ENCODE data around the gene COL25A1. TPM values are rescaled to one million over a fixed set of nuclear protein-coding genes. Genes with fewer than 3 reads are reported as not detected.
"Not testable (repeated sequence)": the region's sequence is repeated elsewhere in the genome, so short reads cannot be mapped to it uniquely, and the experiment has no call there.

The COL25A1 gene
- total RNA-seq, 1 experiment from 2014 or later: not detected

- DNase-seq (ENCODE audit: low read depth): no peak
- in situ Hi-C loops (cut with HindIII; ENCODE audit: low pct_unique_long_range_greater_than_20kb, low sequenced_read_pairs): no loop called here
Observed at GRCh38 chr4:108972613-108973283, 329.7 kb downstream of the COL25A1 start.

- in situ Hi-C loops (cut with HindIII; ENCODE audit: low pct_unique_long_range_greater_than_20kb, low sequenced_read_pairs): no loop called here
- no peak for DNase-seq (ENCODE audit: low read depth)
Observed at GRCh38 chr4:108971473-108971872, 331.0 kb downstream of the COL25A1 start.

GRCh38 chr4:108965472-108966076 lies 336.9 kb downstream of the COL25A1 start:
- in situ Hi-C loops (cut with HindIII; ENCODE audit: low pct_unique_long_range_greater_than_20kb, low sequenced_read_pairs): no loop called here
- DNase-seq (ENCODE audit: low read depth): no peak

GRCh38 chr4:108965016-108965415 lies 337.4 kb downstream of the COL25A1 start:
- in situ Hi-C loops (cut with HindIII; ENCODE audit: low pct_unique_long_range_greater_than_20kb, low sequenced_read_pairs): no loop called here
- no peak for DNase-seq (ENCODE audit: low read depth)

- DNase-seq (ENCODE audit: low read depth): no peak
- in situ Hi-C loops (cut with HindIII; ENCODE audit: low pct_unique_long_range_greater_than_20kb, low sequenced_read_pairs): no loop called here
Observed at GRCh38 chr4:108963910-108964309, 338.5 kb downstream of the COL25A1 start.

- in situ Hi-C loops (cut with HindIII; ENCODE audit: low pct_unique_long_range_greater_than_20kb, low sequenced_read_pairs): no loop called here
- no peak for DNase-seq (ENCODE audit: low read depth)
Observed at GRCh38 chr4:108959491-108959890, 343.0 kb downstream of the COL25A1 start.

GRCh38 chr4:108954880-108955279 lies 347.6 kb downstream of the COL25A1 start:
- DNase-seq (ENCODE audit: low read depth): no peak
- in situ Hi-C loops (cut with HindIII; ENCODE audit: low pct_unique_long_range_greater_than_20kb, low sequenced_read_pairs): no loop called here

GRCh38 chr4:108953941-108954340 lies 348.5 kb downstream of the COL25A1 start:
- no peak for DNase-seq (ENCODE audit: low read depth)
- in situ Hi-C loops (cut with HindIII; ENCODE audit: low pct_unique_long_range_greater_than_20kb, low sequenced_read_pairs): no loop called here

- in situ Hi-C loops (cut with HindIII; ENCODE audit: low pct_unique_long_range_greater_than_20kb, low sequenced_read_pairs): no loop called here
- DNase-seq (ENCODE audit: low read depth): no peak
Observed at GRCh38 chr4:108950158-108950915, 352.1 kb downstream of the COL25A1 start.

- in situ Hi-C loops (cut with HindIII; ENCODE audit: low pct_unique_long_range_greater_than_20kb, low sequenced_read_pairs): no loop called here
- no peak for DNase-seq (ENCODE audit: low read depth)
Observed at GRCh38 chr4:108947526-108947925, 354.9 kb downstream of the COL25A1 start.

GRCh38 chr4:108946237-108946636 lies 356.2 kb downstream of the COL25A1 start:
- DNase-seq (ENCODE audit: low read depth): no peak
- in situ Hi-C loops (cut with HindIII; ENCODE audit: low pct_unique_long_range_greater_than_20kb, low sequenced_read_pairs): no loop called here

GRCh38 chr4:108943976-108944591 lies 358.4 kb downstream of the COL25A1 start:
- in situ Hi-C loops (cut with HindIII; ENCODE audit: low pct_unique_long_range_greater_than_20kb, low sequenced_read_pairs): no loop called here
- no peak for DNase-seq (ENCODE audit: low read depth)

- no peak for DNase-seq (ENCODE audit: low read depth)
- in situ Hi-C loops (cut with HindIII; ENCODE audit: low pct_unique_long_range_greater_than_20kb, low sequenced_read_pairs): no loop called here
Observed at GRCh38 chr4:108943371-108943770, 359.1 kb downstream of the COL25A1 start.

GRCh38 chr4:108941904-108942430 lies 360.5 kb downstream of the COL25A1 start:
- in situ Hi-C loops (cut with HindIII; ENCODE audit: low pct_unique_long_range_greater_than_20kb, low sequenced_read_pairs): no loop called here
- DNase-seq (ENCODE audit: low read depth): no peak

- DNase-seq (ENCODE audit: low read depth): no peak
- in situ Hi-C loops (cut with HindIII; ENCODE audit: low pct_unique_long_range_greater_than_20kb, low sequenced_read_pairs): no loop called here
Observed at GRCh38 chr4:108940634-108941033, 361.8 kb downstream of the COL25A1 start.

GRCh38 chr4:108940149-108940548 lies 362.3 kb downstream of the COL25A1 start:
- in situ Hi-C loops (cut with HindIII; ENCODE audit: low pct_unique_long_range_greater_than_20kb, low sequenced_read_pairs): no loop called here
- no peak for DNase-seq (ENCODE audit: low read depth)

GRCh38 chr4:108937066-108937465 lies 365.4 kb downstream of the COL25A1 start:
- no peak for DNase-seq (ENCODE audit: low read depth)
- in situ Hi-C loops (cut with HindIII; ENCODE audit: low pct_unique_long_range_greater_than_20kb, low sequenced_read_pairs): no loop called here

- in situ Hi-C loops (cut with HindIII; ENCODE audit: low pct_unique_long_range_greater_than_20kb, low sequenced_read_pairs); DNase-seq (ENCODE audit: low read depth): not testable (repeated sequence)
Observed at GRCh38 chr4:108933925-108934324, 368.5 kb downstream of the COL25A1 start.

- in situ Hi-C loops (cut with HindIII; ENCODE audit: low pct_unique_long_range_greater_than_20kb, low sequenced_read_pairs): no loop called here
Observed at GRCh38 chr4:108933046-108933445, 369.4 kb downstream of the COL25A1 start.

More at GRCh38 chr4:108933046-108933445, 369.4 kb downstream of the COL25A1 start:
- DNase-seq (ENCODE audit: low read depth): no peak

Data from Caki2 (cell line).